Smooth muscle cell of the brain vasculature (primary cell): ENCODE data around the gene LGALSL.

Experiments
- DNase-seq: peaks from one replicate; pipeline ENCODE4 v3.0.0-alpha.2; 2012; ENCODE audit warnings: low read depth, low spot score

LGALSL gene

DNA sequence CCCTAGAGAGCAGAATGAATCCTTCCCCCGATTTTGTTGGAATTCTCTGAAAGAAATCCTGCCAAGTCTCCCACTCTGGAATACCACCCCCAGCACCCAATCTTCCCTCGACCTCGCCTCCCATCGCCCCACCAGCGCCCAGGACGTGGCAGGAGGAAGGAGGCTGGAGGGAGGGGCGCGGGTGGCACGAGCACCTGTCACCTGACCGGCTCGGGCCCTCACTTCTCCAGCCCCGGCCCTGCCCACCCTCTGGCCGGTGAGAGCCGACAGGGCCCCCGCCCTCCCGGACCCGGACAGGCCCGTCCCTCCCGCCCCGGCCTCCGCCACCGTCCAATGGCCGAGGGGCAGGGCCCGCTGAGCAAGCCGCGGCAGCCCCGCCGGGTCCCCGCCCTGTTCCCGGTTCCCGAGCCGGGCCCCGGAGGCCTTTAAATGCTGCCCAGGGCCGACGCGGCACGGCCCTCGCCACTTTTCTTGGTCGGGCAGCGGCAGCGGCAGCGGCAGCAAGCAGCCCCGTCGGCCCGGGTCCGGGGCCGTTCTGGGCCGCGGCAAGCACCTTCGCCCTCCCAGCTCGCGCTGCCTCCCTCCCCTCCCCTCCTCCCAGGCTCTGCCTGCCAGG, at the start of gene LGALSL:
Gene LGALSL, plus strand, starts transcription at position 393 of the 616 bp plus-strand sequence. CDS start 384 bp downstream, outside the sequence.
- no peak for DNase-seq

DNA sequence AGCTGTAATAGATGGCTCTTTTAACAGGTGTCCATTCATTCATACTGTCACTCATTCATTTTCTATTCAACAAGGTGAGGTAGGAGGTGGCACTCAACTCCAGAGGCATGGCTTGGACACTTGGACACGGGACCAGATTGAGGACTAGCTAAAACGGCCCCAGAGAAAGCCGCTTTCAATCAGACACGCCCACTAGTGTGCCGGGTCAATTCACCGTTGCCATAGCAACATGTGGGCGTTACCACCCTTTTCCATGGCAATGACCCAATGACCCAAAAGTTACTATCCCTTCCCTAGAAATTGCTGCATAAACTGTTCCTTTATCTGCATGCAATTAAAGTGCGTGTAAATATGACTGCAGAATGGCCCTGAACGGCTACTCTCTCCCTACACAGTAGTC, 49.2 kb upstream of the LGALSL start:
- no peak for DNase-seq

GRCh38 chr2:64405581-64406406, 48.2 kb upstream of the LGALSL start:
- no peak for DNase-seq

GRCh38 chr2:64406407-64406774, 47.6 kb upstream of the LGALSL start:
- no peak for DNase-seq

DNA sequence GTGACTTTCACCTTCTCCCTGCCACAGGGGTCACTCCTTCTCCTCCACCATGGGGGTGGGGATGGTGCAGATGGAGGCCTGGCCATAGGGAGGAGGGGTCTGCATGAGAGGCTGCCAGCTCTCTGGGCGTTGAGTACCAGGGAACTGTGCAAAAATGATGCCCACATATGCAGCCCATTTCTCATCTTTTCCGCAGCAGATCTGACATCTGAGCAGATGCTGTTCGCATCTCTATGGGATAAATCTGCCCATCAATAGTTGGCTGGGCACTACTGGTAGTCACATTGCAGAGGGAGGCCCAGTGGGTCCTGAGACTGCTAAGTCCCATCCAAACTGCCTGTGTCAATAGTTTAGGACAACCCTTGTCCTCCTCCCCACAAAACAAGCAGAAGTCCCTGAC, 45.9 kb upstream of the LGALSL start:
- DNase-seq = no peak

DNA sequence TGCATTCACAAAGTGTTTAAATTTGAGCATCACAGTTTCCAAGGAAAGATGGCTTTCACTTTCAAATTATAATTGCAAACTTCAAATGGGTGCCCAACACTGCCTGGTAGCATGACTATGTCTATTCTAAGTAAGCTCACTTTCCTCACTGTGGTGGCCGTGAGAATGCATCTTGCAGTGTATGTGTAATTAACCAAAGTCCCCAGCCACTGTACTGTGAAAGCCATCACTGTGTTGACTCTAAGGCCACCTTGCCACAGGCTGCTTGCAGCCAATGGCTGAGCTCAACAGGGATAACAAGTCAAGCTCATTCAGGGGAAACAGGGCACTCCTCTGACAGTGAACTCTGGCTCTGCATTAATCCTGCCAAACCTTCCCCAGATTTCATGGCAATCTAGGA, 43.3 kb upstream of the LGALSL start:
- no peak for DNase-seq

DNA sequence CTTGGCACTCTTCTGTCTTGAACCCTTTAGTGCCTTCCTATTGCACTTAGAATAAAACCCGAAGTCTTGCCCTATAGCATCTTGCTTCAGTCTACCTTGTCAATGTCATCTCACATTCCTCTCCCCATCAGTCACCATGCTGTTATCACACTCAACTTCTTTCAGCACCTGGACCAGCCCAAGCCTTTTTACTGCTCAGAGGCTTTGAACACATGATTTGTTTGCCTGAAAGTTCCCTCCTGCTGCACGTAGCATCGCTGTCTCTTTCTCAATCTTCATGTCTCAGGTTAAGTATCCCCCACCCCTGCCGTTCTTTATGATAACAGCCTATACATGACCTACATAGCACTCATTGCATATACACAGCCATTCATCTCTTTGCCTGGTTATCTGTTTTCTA, 41.3 kb upstream of the LGALSL start:
- no peak for DNase-seq

- DNase-seq = no peak
Measured at GRCh38 chr2:64414736-64415435, 39.1 kb upstream of the LGALSL start.

DNA sequence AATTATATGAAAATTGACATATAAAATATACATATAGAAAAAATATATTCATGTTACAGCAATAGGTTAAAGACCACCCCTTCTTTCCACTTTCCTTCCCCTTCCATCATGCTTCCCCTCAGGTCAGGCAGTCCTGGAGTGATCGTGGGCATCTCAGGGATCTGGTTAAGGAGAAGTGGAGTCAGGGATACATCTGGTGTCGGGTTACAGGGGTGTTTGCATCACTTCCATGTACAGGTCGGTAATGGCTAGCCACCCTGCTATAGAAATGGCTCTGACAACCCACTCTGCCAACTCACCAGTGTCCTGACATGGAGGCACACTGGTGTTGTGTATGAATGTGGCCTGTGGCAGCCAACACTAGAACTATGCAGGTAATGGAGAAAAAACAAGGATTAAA, 36.3 kb upstream of the LGALSL start:
- no peak for DNase-seq

DNA sequence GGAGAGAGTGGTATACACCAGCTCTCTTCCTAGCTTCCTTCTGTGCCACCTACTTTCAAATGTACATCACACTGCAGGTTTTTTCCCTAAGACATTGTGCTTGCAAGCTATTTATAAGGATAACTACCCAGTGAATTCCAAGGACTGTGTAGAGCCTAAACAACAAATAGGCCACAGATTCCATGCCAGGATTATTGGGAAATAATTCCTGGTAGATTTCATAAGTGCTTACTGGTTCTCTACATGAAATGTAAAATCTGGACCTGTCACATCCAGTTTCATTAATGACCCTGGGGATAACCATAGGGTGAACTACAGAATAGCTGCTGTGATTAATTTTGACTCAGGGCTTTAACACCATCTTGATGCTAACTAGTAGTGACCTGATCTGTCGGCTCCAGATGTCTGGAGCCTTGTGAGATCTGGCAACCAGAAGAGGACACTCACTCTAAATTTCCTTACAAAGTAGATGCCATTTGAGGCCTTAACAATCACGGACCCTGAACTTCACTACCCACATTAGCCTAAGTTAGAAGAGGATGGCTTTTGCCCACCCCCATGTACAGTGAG, 34.3 kb upstream of the LGALSL start:
- DNase-seq = no peak

- DNase-seq = no peak
Measured at GRCh38 chr2:64420677-64421076, 33.3 kb upstream of the LGALSL start.

GRCh38 chr2:64421201-64421600, 32.8 kb upstream of the LGALSL start:
- no peak for DNase-seq

DNA sequence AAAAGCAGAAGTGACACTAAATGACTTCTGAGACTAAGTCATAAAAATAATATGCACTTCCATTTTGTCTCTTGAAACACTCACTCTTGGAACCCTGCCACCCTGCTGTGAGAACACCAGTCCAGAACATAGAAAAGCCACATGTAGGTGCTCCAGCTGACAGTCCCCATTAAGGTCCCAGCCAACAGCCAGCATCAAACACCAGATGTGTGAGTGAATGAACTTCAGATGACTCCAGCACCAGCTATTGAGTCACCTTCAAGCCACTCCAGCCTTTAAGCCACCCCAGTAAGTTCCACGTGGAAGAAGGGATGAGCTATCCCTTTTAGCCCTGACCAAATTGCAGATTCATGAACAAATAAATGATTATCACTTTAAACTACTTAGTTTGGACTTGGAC, 31.5 kb upstream of the LGALSL start:
- DNase-seq = no peak

- no peak for DNase-seq
Measured at GRCh38 chr2:64423303-64423702, 30.7 kb upstream of the LGALSL start.

- DNase-seq = no peak
Measured at GRCh38 chr2:64424416-64424987, 29.5 kb upstream of the LGALSL start.

GRCh38 chr2:64426183-64426952, 27.6 kb upstream of the LGALSL start:
- DNase-seq = no peak

GRCh38 chr2:64434039-64434657, 19.8 kb upstream of the LGALSL start:
- DNase-seq = no peak

DNA sequence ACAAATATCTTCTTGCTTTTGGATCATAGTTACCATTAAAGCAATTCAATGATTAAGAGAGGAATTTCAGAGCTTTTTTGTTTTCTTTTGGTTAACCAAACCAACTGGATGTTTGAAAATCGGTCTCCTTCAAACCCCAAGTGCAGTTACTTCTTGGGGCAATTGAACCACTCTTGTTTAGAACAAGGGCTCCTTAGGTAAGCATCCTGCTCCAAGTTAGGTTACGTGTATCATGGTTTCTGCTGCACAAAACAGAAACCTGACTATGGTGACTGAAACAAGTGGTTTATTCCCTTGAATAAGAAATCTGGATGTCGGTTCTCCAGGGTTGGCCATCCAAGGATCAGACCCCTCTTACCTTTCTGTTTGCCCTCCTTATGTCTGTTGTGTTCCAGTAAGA, 16.1 kb upstream of the LGALSL start:
- DNase-seq = no peak

DNA sequence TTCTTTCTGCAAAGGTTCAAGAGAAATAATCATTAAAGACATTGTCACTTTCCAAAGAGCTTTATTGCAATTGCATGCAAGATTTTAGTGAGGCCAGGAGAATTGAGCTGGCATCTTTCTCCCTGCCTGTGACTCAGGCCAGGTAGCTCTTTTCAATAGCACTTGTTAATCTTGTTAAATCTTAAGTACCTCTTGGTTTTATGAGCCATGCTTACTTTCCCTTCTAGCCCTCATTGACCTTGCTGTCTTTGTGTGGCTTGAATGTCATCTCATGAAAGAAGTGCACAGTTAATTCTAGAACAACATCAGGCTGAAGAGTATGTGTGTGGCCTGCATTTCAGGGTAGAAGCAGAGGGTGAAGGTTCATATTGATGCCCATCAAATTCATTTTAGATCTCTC, 14.8 kb upstream of the LGALSL start:
- DNase-seq = no peak

- DNase-seq = no peak
Measured at GRCh38 chr2:64440843-64441242, 13.1 kb upstream of the LGALSL start.

DNA sequence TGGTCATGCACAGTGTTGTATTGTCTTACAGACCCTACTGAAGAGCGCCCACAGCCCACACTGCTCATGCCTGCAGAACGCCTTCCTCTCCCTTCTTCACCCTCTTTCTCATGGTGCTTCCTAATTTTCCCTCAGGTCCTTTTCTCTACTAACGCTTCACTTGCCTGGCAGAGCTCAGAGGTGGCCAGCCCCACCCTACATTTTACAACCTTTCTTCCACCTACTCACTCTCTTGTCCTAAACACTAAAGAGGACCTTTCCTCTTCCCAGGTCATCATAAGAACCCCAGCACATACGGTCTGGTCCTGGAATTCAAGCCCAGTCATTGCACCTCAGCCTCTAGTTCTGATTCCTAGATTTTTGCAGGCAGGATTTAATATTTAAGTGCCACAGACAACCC, 11.7 kb upstream of the LGALSL start:
- no peak for DNase-seq
